GM19240 (cell line): Measurements from ENCODE around the gene CDC37.

Experiments used
- DNase-seq: peaks from one replicate; pipeline ENCODE4 v3.0.0; 2011; ENCODE audit warnings: low spot score; ENCODE audit not compliant: insufficient read length

CDC37 gene

DNA sequence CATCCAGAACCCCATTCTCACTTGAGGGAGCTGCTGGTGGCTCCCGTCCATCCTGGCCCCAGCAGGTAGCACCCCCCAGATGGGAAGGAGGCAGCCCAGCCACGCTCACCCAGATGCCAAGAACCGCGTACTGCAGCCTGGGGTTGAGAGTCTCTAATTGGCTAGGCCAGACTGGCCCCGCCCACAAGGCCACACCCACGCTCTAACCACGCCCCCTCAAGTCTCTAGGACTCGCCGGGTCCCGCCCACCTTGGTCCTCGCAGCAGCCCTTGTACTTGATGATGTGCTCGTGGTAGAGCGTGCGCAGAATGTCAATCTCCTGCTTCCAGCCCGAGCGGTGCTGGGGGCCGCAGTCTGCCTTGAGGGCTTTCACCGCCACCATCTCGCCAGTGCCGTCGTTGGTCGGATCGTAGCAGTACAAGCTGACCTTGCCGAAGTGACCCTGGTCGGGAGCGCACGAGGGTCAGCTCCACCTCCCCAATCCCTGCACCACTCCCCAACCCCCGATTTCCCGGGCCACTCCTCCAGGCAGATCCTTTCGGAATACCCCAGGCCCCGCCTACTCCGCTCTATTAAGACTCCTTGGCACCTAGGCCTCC is 49.5 kb downstream of the CDC37 start:
- DNase-seq: no peak

DNA sequence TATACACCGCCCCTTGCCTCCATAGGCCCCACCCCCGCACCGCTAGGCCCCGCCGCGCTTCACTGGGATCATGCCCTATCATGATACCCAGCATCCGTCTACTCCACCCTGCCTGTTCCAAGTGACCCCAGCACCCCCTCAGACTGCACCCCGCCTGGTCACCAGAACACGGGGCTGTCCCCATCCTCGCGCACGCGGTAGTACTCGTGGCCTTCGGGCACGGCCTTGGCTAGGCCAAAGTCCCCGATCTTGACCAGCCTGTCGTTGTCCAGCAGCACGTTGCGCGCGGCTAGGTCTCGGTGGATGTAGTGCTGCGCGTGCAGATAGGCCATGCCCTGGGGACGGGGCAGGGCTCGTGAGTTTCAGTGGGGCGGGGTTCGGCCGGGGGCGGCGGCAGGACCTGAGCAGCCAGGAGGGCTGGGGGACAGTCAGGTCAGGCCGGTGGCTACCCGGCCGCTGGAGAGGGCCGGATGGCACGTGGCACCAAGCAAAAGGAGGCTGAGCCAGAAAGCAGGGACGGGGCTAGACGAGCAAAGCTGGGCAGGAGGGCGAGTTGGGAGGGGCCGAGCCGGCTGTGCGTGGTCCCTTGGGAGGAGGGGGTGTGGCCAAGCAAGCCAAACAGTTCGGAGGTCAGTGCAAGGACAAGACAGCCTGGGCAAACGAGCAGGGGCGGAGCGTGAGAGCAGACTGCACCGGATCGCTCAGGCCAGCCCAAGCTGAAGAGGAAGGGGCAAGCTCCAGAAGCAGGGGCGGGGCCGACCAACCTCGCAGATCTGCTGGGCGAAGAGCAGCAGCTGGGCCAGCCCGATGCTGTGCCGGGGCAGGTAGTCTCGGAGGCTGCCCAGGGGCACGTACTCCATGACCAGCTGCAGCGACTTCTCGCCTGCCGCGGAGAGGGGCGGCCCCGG is 50.3 kb downstream of the CDC37 start:
- DNase-seq: no peak

GRCh38 chr19:10346509-10346908 is 56.8 kb downstream of the CDC37 start:
- no peak for DNase-seq

DNA sequence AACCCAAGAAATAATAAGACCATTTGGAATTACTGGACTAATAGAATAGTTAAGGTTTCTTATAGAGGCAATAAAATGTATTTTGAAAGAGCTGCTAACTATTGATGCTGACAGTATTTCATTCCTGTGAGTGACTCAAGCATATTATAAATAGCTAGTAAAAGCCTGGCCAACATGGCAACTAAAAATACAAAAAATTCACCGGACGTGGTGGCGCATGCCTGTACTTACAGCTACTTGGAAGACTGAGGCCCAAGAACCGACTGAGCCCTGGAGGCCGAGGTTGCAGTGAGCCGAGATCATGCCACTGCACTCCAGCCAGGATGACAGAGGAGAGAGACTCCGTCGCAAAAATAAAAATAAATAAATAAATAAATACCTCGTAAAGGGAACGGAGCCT is 58.6 kb downstream of the CDC37 start:
- no peak for DNase-seq

- no peak for DNase-seq
Measured at GRCh38 chr19:10343495-10343894, 59.8 kb downstream of the CDC37 start.
